AG04450 (cell line): ENCODE measurements around the gene HSD17B3. TPM values are rescaled to one million over a fixed set of nuclear protein-coding genes. Genes with fewer than 3 reads are reported as not detected.
A peak's percentile ranks its signal among the peaks of the same experiment; 100 is the strongest.

ENCODE experiments used
- CTCF ChIA-PET: fragments of 300-600, 350-600 bp; formaldehyde crosslinking; extraction: SDS; loops from one replicate; lab custom pipeline; 2022; ENCODE audit warnings: antibody characterized with exemption, inconsistent platforms; lab: Charles Lee
- POLR2A ChIA-PET: fragments of 350-600 bp; formaldehyde crosslinking; extraction: SDS; loops from one replicate; lab custom pipeline; 2021; ENCODE audit warnings: antibody characterized with exemption, inconsistent platforms; lab: Yijun Ruan, JAX
- DNase-seq: peaks from one replicate; pipeline ENCODE4 v3.0.0-alpha.2; 2011; ENCODE audit warnings: low read depth, low spot score
- H3K27ac ChIP-seq: one replicate; pipeline ENCODE4 v1.5.1; 2012; ENCODE audit warnings: low read depth, low read length, control low read depth
- H3K27me3 ChIP-seq: one replicate; pipeline ENCODE4 v1.6.0; 2012; ENCODE audit warnings: low read length; ENCODE audit not compliant: control insufficient read depth, insufficient read depth
- H3K4me3 ChIP-seq: 2 replicates; pipeline ENCODE4 v1.5.1; 2011; ENCODE audit warnings: mild to moderate bottlenecking, low read depth, low read length, control low read depth
- H3K9me3 ChIP-seq: 2 replicates; pipeline ENCODE4 v1.5.1; 2012; ENCODE audit warnings: low read length; ENCODE audit not compliant: control insufficient read depth, insufficient read depth
- polyA minus RNA-seq: library from RNA; depleted of rRNA, polyadenylated mRNA; stranded (reverse); fragments of >200 nt; gene quantifications from 2 replicates; pipeline ENCODE4 v1.2.3, GENCODE V29; 2011; rRNA and poly(A)+ RNA removed
- polyA plus RNA-seq: library from polyadenylated mRNA; depleted of rRNA; stranded (reverse); fragments of >200 nt; gene quantifications from 2 replicates; pipeline ENCODE4 v1.2.3, GENCODE V29; 2011; rRNA removed
- TF ChIP-seq, protein P1 (sequence below): IDR thresholded peaks from 2 replicates; pipeline ENCODE4 v1.5.1; 2011; ENCODE audit warnings: low read depth, low read length, control low read depth, inconsistent platforms

Gene HSD17B3
- 0.12 TPM in 1 of 2 replicates, not detected in the other for polyA plus RNA-seq
- not detected in 2 replicates for polyA minus RNA-seq

DNA sequence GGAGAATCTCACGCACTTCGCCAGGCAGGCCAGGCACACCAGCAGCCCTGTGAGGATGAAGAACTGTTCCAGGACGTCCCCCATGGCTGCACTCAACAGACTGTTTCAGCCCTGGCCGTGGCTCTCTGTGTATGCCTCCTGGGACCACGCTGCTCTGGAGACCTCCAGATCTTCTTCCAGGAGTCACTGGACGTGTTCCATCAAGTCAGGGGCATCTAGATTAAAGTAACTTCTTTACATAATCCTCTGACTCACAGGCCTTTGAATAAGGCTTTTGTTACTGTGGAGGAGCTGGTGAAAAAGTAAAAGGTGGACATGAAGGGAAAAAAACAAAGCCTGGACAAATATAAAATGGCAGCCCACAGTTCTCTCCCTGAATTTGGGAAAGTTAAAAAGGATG is at the start of gene HSD17B3:
HSD17B3 (minus strand) TSS at position 156 of the 400 bp plus-strand sequence; CDS start at position 84, 72 bp downstream.
- Histone ChIP-seq H3K9me3 (no peaks in the 10 kb centered on the region), H3K27ac (no peak within 1 kb of the TSS), H3K27me3 (peaks cover 9% of the 10 kb centered on the region), H3K4me3 (no peak within 1 kb of the TSS)
- TF ChIP-seq, protein P1, sequence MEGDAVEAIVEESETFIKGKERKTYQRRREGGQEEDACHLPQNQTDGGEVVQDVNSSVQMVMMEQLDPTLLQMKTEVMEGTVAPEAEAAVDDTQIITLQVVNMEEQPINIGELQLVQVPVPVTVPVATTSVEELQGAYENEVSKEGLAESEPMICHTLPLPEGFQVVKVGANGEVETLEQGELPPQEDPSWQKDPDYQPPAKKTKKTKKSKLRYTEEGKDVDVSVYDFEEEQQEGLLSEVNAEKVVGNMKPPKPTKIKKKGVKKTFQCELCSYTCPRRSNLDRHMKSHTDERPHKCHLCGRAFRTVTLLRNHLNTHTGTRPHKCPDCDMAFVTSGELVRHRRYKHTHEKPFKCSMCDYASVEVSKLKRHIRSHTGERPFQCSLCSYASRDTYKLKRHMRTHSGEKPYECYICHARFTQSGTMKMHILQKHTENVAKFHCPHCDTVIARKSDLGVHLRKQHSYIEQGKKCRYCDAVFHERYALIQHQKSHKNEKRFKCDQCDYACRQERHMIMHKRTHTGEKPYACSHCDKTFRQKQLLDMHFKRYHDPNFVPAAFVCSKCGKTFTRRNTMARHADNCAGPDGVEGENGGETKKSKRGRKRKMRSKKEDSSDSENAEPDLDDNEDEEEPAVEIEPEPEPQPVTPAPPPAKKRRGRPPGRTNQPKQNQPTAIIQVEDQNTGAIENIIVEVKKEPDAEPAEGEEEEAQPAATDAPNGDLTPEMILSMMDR = no peak
- POLR2A ChIA-PET = no interaction called here
- CTCF ChIA-PET = interaction anchor here (5.1 kb wide), 1 partner anchor 15 kb away, joined by 30 read pairs; no protein-coding TSS in a partner anchor
- DNase-seq = no peak

GRCh38 chr9:96350866-96351265 is 48.9 kb upstream of the HSD17B3 start:
- H3K4me3 ChIP-seq = no peak overlapping the region
- H3K27ac ChIP-seq = no peak overlapping the region
- ChIA-PET POLR2A (no interaction called here), CTCF (no interaction called here)
- peaks cover 7% of the 10 kb centered on the region; the same call in 1 of the 2 replicates for H3K9me3 ChIP-seq
- no peaks in the 10 kb centered on the region for H3K27me3 ChIP-seq
- TF ChIP-seq, protein P1 = no peak
- DNase-seq = no peak

DNA sequence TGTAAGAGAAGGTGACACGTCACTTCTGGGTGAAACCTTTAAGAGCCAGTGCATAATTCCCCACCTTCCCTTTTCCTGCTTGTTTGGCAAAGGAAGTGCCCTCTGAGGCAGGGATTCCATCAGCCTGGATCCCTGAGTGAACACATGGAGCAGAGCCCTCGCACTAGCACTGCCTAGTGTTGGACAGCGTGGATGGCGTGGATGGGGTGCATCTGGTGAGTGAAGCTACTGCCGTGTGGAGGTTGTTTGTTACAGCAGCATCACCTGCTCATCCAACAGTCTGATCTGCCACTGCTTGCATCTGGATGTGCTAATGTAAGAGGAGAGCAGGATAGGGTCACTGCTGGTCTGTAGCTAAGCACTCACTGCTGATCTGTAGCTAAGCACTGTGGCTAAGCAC is 46.3 kb upstream of the HSD17B3 start:
- Histone ChIP-seq H3K27ac (no peak overlapping the region), H3K4me3 (no peak overlapping the region), H3K9me3 (peaks cover 7% of the 10 kb centered on the region; the same call in 1 of the 2 replicates), H3K27me3 (no peaks in the 10 kb centered on the region)
- TF ChIP-seq, protein P1 = no peak
- POLR2A ChIA-PET = no interaction called here
- CTCF ChIA-PET = interaction anchor here (1.5 kb wide), 1 partner anchor 21 kb away, joined by 5 read pairs; no protein-coding TSS in a partner anchor
- DNase-seq = no peak

DNA sequence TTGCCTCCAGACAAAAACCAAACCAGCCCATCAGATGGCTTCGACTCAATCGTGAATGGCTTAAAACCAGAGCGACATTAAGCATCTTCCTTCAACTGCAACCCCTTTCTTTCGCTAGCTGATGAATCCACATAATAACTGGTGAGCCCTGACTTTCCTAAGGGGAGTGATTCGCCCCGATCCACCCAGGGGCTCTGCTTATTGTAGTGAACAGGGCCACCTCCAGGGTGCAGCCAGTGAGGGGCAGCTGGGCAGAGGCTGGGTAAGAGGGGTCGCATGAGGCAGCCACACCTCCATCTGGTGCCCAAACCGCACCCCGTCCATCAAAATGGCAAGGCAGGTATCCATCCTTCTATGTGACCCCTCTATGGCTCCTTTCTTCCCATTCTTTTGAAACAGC is 43.6 kb upstream of the HSD17B3 start:
- Histone ChIP-seq H3K9me3 (peaks cover 7% of the 10 kb centered on the region), H3K27ac (no peak overlapping the region), H3K4me3 (no peak overlapping the region), H3K27me3 (no peaks in the 10 kb centered on the region)
- POLR2A ChIA-PET = no interaction called here
- DNase-seq = no peak
- TF ChIP-seq, protein P1 = no peak
- CTCF ChIA-PET = no interaction called here

DNA sequence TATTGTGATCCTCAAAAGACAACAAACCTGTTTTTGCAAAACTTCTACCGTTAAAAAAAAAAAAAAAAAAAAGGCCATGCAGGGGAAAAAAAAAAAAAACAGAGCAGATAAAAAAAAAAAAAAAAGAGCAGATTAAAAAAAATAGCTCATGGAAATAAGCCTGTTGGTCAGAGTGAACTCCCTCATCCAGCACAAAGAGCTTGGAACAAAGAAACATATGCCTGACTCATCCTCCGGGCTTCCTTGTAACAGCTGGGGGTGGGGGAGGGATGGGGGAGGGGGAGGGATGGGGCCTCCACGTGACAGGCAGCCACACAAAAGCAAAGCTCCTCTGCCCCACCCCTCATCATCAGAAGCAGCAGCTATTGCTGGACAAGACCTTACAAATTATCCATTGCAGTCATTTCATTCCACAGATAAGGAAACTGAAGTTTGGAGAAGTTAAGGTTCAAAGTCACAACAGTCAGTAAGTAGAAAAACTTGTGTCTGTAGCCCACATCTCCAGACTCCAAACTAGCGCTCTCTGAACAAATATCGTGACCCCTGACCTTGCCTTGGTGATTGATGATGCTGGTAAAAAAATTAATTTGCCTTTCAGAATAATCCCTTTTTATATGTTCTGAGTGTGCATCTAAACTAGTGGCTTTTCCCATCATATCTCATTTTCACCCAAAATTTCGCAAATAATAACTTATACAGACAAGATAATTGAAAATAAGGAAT is 42.6 kb upstream of the HSD17B3 start:
- no peak overlapping the region for H3K27ac ChIP-seq
- no peaks in the 10 kb centered on the region for H3K27me3 ChIP-seq
- TF ChIP-seq, protein P1 = no peak
- H3K4me3 ChIP-seq = no peak overlapping the region
- peaks cover 7% of the 10 kb centered on the region for H3K9me3 ChIP-seq
- ChIA-PET POLR2A (interaction anchor here (0.6 to 0.7 kb wide), 3 partner anchors 17 to 1323 kb away, joined by 4 to 11 read pairs (median 8); no protein-coding TSS in a partner anchor), CTCF (interaction anchor here (0.6 to 2.6 kb wide), 4 partner anchors 18 to 1548 kb away, joined by 3 to 17 read pairs (median 6); no protein-coding TSS in a partner anchor)
- DNase-seq = peak; percentile 87
